PC-9 (cell line): Measurements from ENCODE around the gene CHST15. TPM values are rescaled to one million over a fixed set of nuclear protein-coding genes. Genes with fewer than 3 reads are reported as not detected.

Experiments
- BruUV-seq: library from RNA; stranded (reverse); fragments of 400-500 nt; replicated peaks from 2 replicates; lab custom pipeline; 2021; lab: Mats Ljungman, UMichigan
- CTCF ChIA-PET: fragments of 300-600 bp; sonication (Branson Sonifier 250); formaldehyde crosslinking; loops from one replicate; lab custom pipeline; 2022; ENCODE audit warnings: antibody characterized with exemption; lab: Charles Lee
- POLR2A ChIA-PET: fragments of 300-600 bp; sonication (Branson Sonifier 250); formaldehyde crosslinking; loops from one replicate; lab custom pipeline; 2022; ENCODE audit warnings: antibody characterized with exemption; ENCODE audit not compliant: unreplicated experiment; lab: Charles Lee
- DNase-seq, 2 experiments: peaks; one replicate each; pipeline versions ENCODE4 v3.0.0 to v3.0.0-alpha.2; 2015 to 2022; ENCODE audit warnings: mixed read lengths in 1 of 2
- H2AFZ ChIP-seq: fragments of 200-600 bp; sonication (generic); 2 replicates; pipeline ENCODE4 v1.8.1; 2017; ENCODE audit warnings: antibody characterized with exemption
- H3F3A ChIP-seq: fragments of 200-600 bp; sonication (generic); 2 replicates; pipeline ENCODE4 v1.8.1; 2017; ENCODE audit warnings: antibody characterized with exemption, mild to moderate bottlenecking, low read depth; ENCODE audit not compliant: insufficient read depth
- H3K27ac ChIP-seq: fragments of 200-600 bp; sonication (generic); 2 replicates; pipeline ENCODE4 v1.6.1; 2016; ENCODE audit warnings: mixed run types
- H3K27me3 ChIP-seq: fragments of 200-600 bp; sonication (generic); 2 replicates; pipeline ENCODE4 v1.6.1; 2016; ENCODE audit warnings: low read depth, mixed run types; ENCODE audit not compliant: insufficient read depth
- H3K36me3 ChIP-seq: fragments of 200-600 bp; sonication (generic); 2 replicates; pipeline ENCODE4 v1.6.1; 2016; ENCODE audit warnings: low read depth, mixed run types
- H3K4me1 ChIP-seq: fragments of 200-600 bp; sonication (generic); replicated peaks from 2 replicates; pipeline ENCODE4 v1.6.1; 2016; ENCODE audit warnings: mixed run types; ENCODE audit not compliant: insufficient read depth
- H3K4me2 ChIP-seq: fragments of 200-600 bp; sonication (generic); 2 replicates; pipeline ENCODE4 v1.6.1; 2017; ENCODE audit warnings: mixed run types
- H3K4me3 ChIP-seq: fragments of 200-600 bp; sonication (generic); 2 replicates; pipeline ENCODE4 v1.6.1; 2016; ENCODE audit warnings: mixed run types
- H3K79me2 ChIP-seq: fragments of 200-600 bp; sonication (generic); 2 replicates; pipeline ENCODE4 v1.6.1; 2017; ENCODE audit warnings: low read depth, mixed run types
- H3K9me2 ChIP-seq: fragments of 200-600 bp; sonication (generic); 2 replicates; pipeline ENCODE4 v1.8.1; 2017; ENCODE audit warnings: mild to moderate bottlenecking; ENCODE audit not compliant: insufficient read depth
- H3K9me3 ChIP-seq: fragments of 200-600 bp; sonication (generic); 2 replicates; pipeline ENCODE4 v1.8.1; 2016; ENCODE audit warnings: low read depth; ENCODE audit not compliant: insufficient read depth
- H4K20me1 ChIP-seq: fragments of 200-600 bp; sonication (generic); 2 replicates; pipeline ENCODE4 v1.8.1; 2017; ENCODE audit not compliant: insufficient read depth
- EZH2 ChIP-seq: fragments of 200-600 bp; sonication (generic); IDR thresholded peaks from 2 replicates; pipeline ENCODE4 v1.8.0; 2017; ENCODE audit warnings: antibody characterized with exemption, low read depth
- intact Hi-C: fragments of 100-400 bp; cut with micrococcal nuclease; formaldehyde crosslinking; loops from one replicate; pipeline ENCODE4 v1.10.0; 2022; ENCODE audit not compliant: unreplicated experiment
- total RNA-seq: library from RNA; stranded (reverse); gene quantifications from 2 replicates; pipeline ENCODE4 v1.2.3, GENCODE V29; 2021
- TF ChIP-seq, protein P1 (sequence below): fragments of 200-600 bp; sonication (generic); conservative IDR thresholded peaks from 2 replicates; pipeline ENCODE4 v1.6.1; 2017; ENCODE audit warnings: mixed run types, antibody characterized with exemption, mild to moderate bottlenecking, moderate library complexity

The CHST15 gene
- total RNA-seq, 1 experiment from 2014 or later = 24.6 TPM

DNA sequence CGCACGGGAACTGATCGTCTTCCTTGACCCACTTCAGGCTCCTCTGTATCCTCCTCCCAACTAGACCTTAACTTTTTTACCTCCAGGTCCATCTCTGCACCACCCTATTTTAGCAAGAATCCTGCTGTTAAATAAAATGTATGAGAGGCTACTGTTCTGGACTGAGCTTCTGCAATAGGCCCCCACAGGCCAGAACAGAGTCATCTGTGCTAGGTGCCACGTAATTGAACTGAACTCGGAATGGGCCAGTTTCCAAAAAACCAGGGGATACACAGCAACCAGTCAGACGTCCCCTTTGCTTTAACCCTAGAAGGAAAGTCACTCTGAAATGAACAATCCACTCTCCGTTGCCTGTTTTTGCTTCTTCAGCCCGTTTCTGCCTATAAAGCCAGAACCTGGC is 71.3 kb downstream of the CHST15 start:
- Histone ChIP-seq H3K9me3 (no peaks in the 10 kb centered on the region), H3K4me2 (no peak overlapping the region), H3F3A (no peaks in the 10 kb centered on the region), H4K20me1 (no peaks in the 10 kb centered on the region), H3K27me3 (no peaks in the 10 kb centered on the region), H3K36me3 (no peaks in the 10 kb centered on the region), H3K27ac (no peak overlapping the region), H3K9me2 (no peaks in the 10 kb centered on the region), H3K4me1 (no peaks in the 10 kb centered on the region), H3K4me3 (no peak overlapping the region), H2AFZ (no peak overlapping the region), H3K79me2 (no peaks in the 10 kb centered on the region)
- ChIA-PET POLR2A (no interaction called here), CTCF (no interaction called here)
- BruUV-seq = no TSS peak
- no peak for DNase-seq
- TF ChIP-seq, protein P1, sequence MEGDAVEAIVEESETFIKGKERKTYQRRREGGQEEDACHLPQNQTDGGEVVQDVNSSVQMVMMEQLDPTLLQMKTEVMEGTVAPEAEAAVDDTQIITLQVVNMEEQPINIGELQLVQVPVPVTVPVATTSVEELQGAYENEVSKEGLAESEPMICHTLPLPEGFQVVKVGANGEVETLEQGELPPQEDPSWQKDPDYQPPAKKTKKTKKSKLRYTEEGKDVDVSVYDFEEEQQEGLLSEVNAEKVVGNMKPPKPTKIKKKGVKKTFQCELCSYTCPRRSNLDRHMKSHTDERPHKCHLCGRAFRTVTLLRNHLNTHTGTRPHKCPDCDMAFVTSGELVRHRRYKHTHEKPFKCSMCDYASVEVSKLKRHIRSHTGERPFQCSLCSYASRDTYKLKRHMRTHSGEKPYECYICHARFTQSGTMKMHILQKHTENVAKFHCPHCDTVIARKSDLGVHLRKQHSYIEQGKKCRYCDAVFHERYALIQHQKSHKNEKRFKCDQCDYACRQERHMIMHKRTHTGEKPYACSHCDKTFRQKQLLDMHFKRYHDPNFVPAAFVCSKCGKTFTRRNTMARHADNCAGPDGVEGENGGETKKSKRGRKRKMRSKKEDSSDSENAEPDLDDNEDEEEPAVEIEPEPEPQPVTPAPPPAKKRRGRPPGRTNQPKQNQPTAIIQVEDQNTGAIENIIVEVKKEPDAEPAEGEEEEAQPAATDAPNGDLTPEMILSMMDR = no peak
- TF ChIP-seq EZH2 = no peak
- intact Hi-C loops = no loop called here

DNA sequence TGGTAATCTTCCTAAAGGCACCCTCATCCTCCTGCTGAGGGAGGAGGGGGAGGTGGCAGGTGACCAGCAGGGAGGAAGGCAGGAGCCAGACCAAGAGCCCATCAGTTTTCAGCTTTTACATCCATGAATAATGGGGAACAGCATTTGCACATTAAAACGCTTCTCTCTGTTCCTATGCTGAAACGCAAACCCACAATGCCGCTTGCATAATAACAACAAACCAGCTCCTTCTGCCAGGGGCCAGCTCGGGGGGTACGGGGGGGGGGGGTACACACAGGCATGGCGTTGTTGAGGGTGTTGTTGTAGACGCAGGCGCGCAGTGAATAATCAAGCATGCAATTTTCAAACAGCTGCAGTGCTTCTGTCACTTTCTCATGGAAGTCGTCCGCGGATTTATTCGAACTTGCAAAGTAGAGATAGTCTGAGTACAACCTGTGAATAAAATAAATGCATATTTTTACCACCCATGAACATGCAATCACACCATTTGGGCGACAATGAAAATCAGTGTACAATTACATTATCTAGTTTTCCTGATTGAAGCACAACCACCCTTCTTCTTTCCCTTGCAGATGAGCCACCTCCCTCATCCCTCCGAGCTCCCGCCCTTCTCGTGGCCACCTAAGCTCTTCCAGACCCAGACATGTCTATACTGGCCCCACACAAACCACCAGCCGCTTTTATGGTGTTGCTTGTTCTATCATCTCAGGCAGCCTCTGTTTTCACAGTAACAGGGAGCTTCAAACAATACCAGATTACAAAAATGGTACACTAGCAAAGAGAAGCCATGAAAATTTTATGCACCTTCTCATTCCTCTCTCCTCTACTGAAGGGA is 72.2 kb downstream of the CHST15 start:
- ChIA-PET POLR2A (no interaction called here), CTCF (interaction anchor here (0.6 kb wide), 1 partner anchor 368 kb away, joined by 3 read pairs; no protein-coding TSS in a partner anchor)
- Histone ChIP-seq H4K20me1 (no peaks in the 10 kb centered on the region), H3F3A (no peaks in the 10 kb centered on the region), H3K4me3 (no peak overlapping the region), H3K36me3 (no peaks in the 10 kb centered on the region), H3K27ac (no peak overlapping the region), H3K4me2 (no peak overlapping the region), H3K27me3 (no peaks in the 10 kb centered on the region), H3K9me2 (no peaks in the 10 kb centered on the region), H3K79me2 (no peaks in the 10 kb centered on the region), H3K4me1 (no peaks in the 10 kb centered on the region), H3K9me3 (no peaks in the 10 kb centered on the region), H2AFZ (no peak overlapping the region)
- intact Hi-C loops = no loop called here
- no peak for TF ChIP-seq EZH2
- TF ChIP-seq, protein P1 = no peak
- no peak for DNase-seq
- BruUV-seq = no TSS peak

DNA sequence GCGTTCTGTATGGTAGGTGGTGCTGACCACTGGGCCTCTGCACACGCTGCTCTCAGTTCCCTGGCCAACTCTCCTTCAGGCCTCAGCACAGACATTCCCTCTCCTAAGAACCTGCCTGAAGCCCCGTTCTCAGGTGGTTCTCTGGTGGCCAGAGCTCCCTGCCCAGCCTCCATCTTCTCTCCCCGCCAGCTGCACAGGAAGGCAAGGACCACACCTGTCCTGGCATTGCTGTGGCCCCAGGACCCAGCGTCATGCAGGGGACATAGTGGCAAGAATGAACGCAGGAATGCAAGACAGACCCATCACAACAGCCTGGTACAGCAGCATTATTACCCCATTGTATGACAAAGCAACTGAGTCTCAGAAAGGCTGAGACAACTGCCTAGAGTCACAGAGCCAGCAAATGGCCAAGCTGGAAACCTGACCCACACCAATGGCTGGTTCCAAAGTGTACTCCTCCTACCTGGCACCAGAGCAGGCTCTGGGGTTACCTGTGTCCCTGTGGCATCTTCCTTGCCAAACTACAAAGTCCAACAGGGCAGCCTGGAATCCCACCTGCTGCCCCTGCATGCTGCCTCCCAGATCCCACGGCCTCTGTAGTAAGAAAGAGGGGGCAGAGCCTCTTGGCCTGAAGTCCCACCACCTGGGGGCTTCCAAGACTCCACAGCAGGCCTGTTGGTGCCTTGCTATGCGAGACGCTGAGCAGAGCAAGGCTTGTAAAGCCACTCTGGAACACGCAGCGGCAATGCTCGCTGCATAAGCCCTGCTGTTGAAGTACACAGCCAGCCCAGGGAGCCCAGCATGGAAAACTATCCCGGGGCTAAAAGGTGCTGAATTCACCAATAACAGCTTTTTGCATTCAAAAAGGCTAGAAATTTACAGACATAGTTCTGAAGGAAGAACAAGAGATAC is 73.3 kb downstream of the CHST15 start:
- intact Hi-C loops = no loop called here
- no peaks in the 10 kb centered on the region for H3K36me3 ChIP-seq
- H4K20me1 ChIP-seq = no peaks in the 10 kb centered on the region
- no peaks in the 10 kb centered on the region for H3K79me2 ChIP-seq
- H2AFZ ChIP-seq = no peak overlapping the region
- H3K27me3 ChIP-seq = no peaks in the 10 kb centered on the region
- DNase-seq = no peak
- no peak overlapping the region for H3K4me3 ChIP-seq
- no peak for TF ChIP-seq EZH2
- TF ChIP-seq, protein P1 = no peak
- H3K9me3 ChIP-seq = no peaks in the 10 kb centered on the region
- ChIA-PET CTCF (interaction anchor here (0.6 kb wide), 1 partner anchor 369 kb away, joined by 3 read pairs; no protein-coding TSS in a partner anchor), POLR2A (no interaction called here)
- no TSS peak for BruUV-seq
- no peaks in the 10 kb centered on the region for H3F3A ChIP-seq
- H3K9me2 ChIP-seq = no peaks in the 10 kb centered on the region
- no peak overlapping the region for H3K4me2 ChIP-seq
- no peak overlapping the region for H3K27ac ChIP-seq
- H3K4me1 ChIP-seq = no peaks in the 10 kb centered on the region
